ENCODE measurements around the gene BMP2K.
"Not testable (repeated sequence)": the region's sequence is repeated elsewhere in the genome, so short reads cannot be mapped to it uniquely, and the experiment has no call there.

BMP2K gene

GRCh38 chr4:78899302-78899701 lies 123.2 kb downstream of the BMP2K start:
- no peak for DNase-seq (ENCODE audit: low read depth)
- H3K4me3 ChIP-seq (replicated peaks; ENCODE audit: low read depth, low read length), result no peak overlapping the region
- no peak for TF ChIP-seq CTCF (IDR thresholded peaks at IDR 0.05; ENCODE audit: low read length, missing control alignments)

GRCh38 chr4:78901882-78902281 lies 125.7 kb downstream of the BMP2K start:
- H3K4me3 ChIP-seq (replicated peaks; ENCODE audit: low read depth, low read length), result no peak overlapping the region
- no peak for DNase-seq (ENCODE audit: low read depth)
- no peak for TF ChIP-seq CTCF (IDR thresholded peaks at IDR 0.05; ENCODE audit: low read length, missing control alignments)

GRCh38 chr4:78902298-78902697 lies 126.1 kb downstream of the BMP2K start:
- H3K4me3 ChIP-seq (replicated peaks; ENCODE audit: low read depth, low read length), result no peak overlapping the region
- DNase-seq (ENCODE audit: low read depth), result no peak
- TF ChIP-seq CTCF (IDR thresholded peaks at IDR 0.05; ENCODE audit: low read length, missing control alignments), result no peak

GRCh38 chr4:78904143-78904542 lies 128.0 kb downstream of the BMP2K start:
- DNase-seq (ENCODE audit: low read depth), result no peak

GRCh38 chr4:78907638-78908037 lies 131.5 kb downstream of the BMP2K start:
- no peak overlapping the region for H3K4me3 ChIP-seq (replicated peaks; ENCODE audit: low read depth, low read length)
- TF ChIP-seq CTCF (IDR thresholded peaks at IDR 0.05; ENCODE audit: low read length, missing control alignments), result no peak
- no peak for DNase-seq (ENCODE audit: low read depth)

More at GRCh38 chr4:78904143-78904542, 128.0 kb downstream of the BMP2K start:
- TF ChIP-seq CTCF (IDR thresholded peaks at IDR 0.05; ENCODE audit: low read length, missing control alignments), result no peak
- H3K4me3 ChIP-seq (replicated peaks; ENCODE audit: low read depth, low read length), result no peak overlapping the region

GRCh38 chr4:78908974-78909373 lies 132.8 kb downstream of the BMP2K start:
- not testable (repeated sequence) for DNase-seq (ENCODE audit: low read depth); H3K4me3 ChIP-seq (replicated peaks; ENCODE audit: low read depth, low read length)

- H3K4me3 ChIP-seq (replicated peaks; ENCODE audit: low read depth, low read length), result no peak overlapping the region
- no peak for TF ChIP-seq CTCF (IDR thresholded peaks at IDR 0.05; ENCODE audit: low read length, missing control alignments)
- no peak for DNase-seq (ENCODE audit: low read depth)
Measured at GRCh38 chr4:78910612-78911011, 134.5 kb downstream of the BMP2K start.
